H1 (cell line): Measurements from ENCODE around the gene PI4KB. TPM values are rescaled to one million over a fixed set of nuclear protein-coding genes. Genes with fewer than 3 reads are reported as not detected.

Experiments
- CTCF ChIA-PET: fragments of 300-600 bp; sonication (Branson Sonifier 250); formaldehyde crosslinking; loops from one replicate; lab custom pipeline; 2021; ENCODE audit not compliant: partially characterized antibody; lab: Charles Lee
- POLR2A ChIA-PET: fragments of 300-600 bp; sonication (Branson Sonifier 250); formaldehyde crosslinking; loops from one replicate; lab custom pipeline; 2021; ENCODE audit warnings: inconsistent platforms; ENCODE audit not compliant: partially characterized antibody; lab: Charles Lee
- DNase-seq, 2 experiments: peaks; one replicate each; pipeline versions ENCODE4 v3.0.0 to v3.0.0-alpha.2; 2010 to 2022; ENCODE audit warnings: low spot score in 2 of 2, low read depth in 1 of 2, mixed read lengths in 1 of 2
- FAIRE-seq: peaks from 2 replicates; lab custom pipeline; 2011; peaks lifted over from hg19 to GRCh38; lab: Jason Lieb, UNC
- H2AFZ ChIP-seq: 2 replicates; pipeline ENCODE4 v1.8.1; 2012; ENCODE audit warnings: low read length, inconsistent platforms
- H2AK5ac ChIP-seq: 2 replicates; pipeline ENCODE4 v1.6.1; 2013; ENCODE audit warnings: low read depth, low read length
- H2BK120ac ChIP-seq: replicated peaks from 2 replicates; pipeline ENCODE3; 2013; ENCODE audit warnings: low read depth, low read length, inconsistent platforms
- H2BK12ac ChIP-seq: 2 replicates; pipeline ENCODE4 v1.6.1; 2013; ENCODE audit warnings: low read depth, low read length
- H2BK15ac ChIP-seq: 2 replicates; pipeline ENCODE4 v1.6.1; 2013; ENCODE audit warnings: low read length
- H2BK20ac ChIP-seq: 2 replicates; pipeline ENCODE4 v1.6.1; 2013; ENCODE audit warnings: low read length
- H2BK5ac ChIP-seq: 2 replicates; pipeline ENCODE4 v1.6.1; 2013; ENCODE audit warnings: low read depth, low read length
- H3K14ac ChIP-seq: 2 replicates; pipeline ENCODE4 v1.6.1; 2013; ENCODE audit warnings: inconsistent platforms; ENCODE audit not compliant: insufficient read length
- H3K18ac ChIP-seq: 2 replicates; pipeline ENCODE4 v1.6.1; 2013; ENCODE audit warnings: low read length; ENCODE audit errors: extremely low read depth
- H3K23ac ChIP-seq: 2 replicates; pipeline ENCODE4 v1.6.1; 2013; ENCODE audit warnings: inconsistent platforms; ENCODE audit not compliant: insufficient read length
- H3K23me2 ChIP-seq: 2 replicates; pipeline ENCODE4 v1.6.1; 2013; ENCODE audit warnings: low read depth, low read length
- H3K27ac ChIP-seq: 2 replicates; pipeline ENCODE4 v1.6.1; 2011; ENCODE audit warnings: low read depth, low read length, inconsistent platforms
- H3K27me3 ChIP-seq, 4 experiments: replicated peaks in 1 of 4; 1 replicate in 1 of 4; 2 replicates in 3 of 4; pipeline versions ENCODE4 v1.6.1 to v1.8.1; 2011 to 2013; ENCODE audit warnings: low read length in 3 of 4, mild to moderate bottlenecking in 3 of 4, inconsistent platforms in 2 of 4, mixed read lengths in 2 of 4, moderate library complexity in 1 of 4; ENCODE audit not compliant: control insufficient read depth in 3 of 4, insufficient read depth in 3 of 4; ENCODE audit errors: extremely low read depth in 1 of 4
- H3K36me3 ChIP-seq, 4 experiments: 2 replicates each; pipeline versions ENCODE4 v1.6.1 to v1.8.1; 2011 to 2013; ENCODE audit warnings: mild to moderate bottlenecking in 4 of 4, low read length in 3 of 4, moderate library complexity in 2 of 4, control low read depth in 1 of 4, inconsistent platforms in 1 of 4; ENCODE audit not compliant: insufficient read depth in 4 of 4, control insufficient read depth in 2 of 4
- H3K4ac ChIP-seq: replicated peaks from 2 replicates; pipeline ENCODE3; 2013; ENCODE audit warnings: low read length, low read depth, mixed read lengths, inconsistent platforms; ENCODE audit not compliant: insufficient read length
- H3K4me1 ChIP-seq, 4 experiments: replicated peaks in 1 of 4; 1 replicate in 1 of 4; 2 replicates in 3 of 4; pipeline versions ENCODE4 v1.6.1 to v1.8.1; 2011 to 2013; ENCODE audit warnings: low read length in 3 of 4, inconsistent platforms in 2 of 4, mixed read lengths in 1 of 4; ENCODE audit not compliant: insufficient read depth in 4 of 4, control insufficient read depth in 3 of 4
- H3K4me2 ChIP-seq, 2 experiments: 2 replicates each; pipeline versions ENCODE4 v1.6.1 to v1.8.1; 2011 to 2013; ENCODE audit warnings: low read depth in 2 of 2, low read length in 2 of 2, control low read depth in 1 of 2, inconsistent platforms in 1 of 2, mild to moderate bottlenecking in 1 of 2; ENCODE audit not compliant: insufficient read depth in 1 of 2
- H3K4me3 ChIP-seq, 4 experiments: fragments of 200-600, 300-600 bp in 1 of 4; sonication (generic), shearing (Covaris generic), sonication (Bioruptor Twin) in 1 of 4; 2 replicates each; pipeline versions ENCODE4 v1.5.1 to v1.8.1; 2011 to 2016; ENCODE audit warnings: low read length in 4 of 4, low read depth in 3 of 4, control low read depth in 2 of 4, inconsistent platforms in 2 of 4, mild to moderate bottlenecking in 2 of 4, mixed read lengths in 1 of 4, moderate library complexity in 1 of 4; ENCODE audit not compliant: insufficient read depth in 2 of 4; ENCODE audit errors: extremely low read depth in 1 of 4
- H3K56ac ChIP-seq: replicated peaks from 2 replicates; pipeline ENCODE3; 2013; ENCODE audit warnings: low read depth, mild to moderate bottlenecking, mixed read lengths, low read length, inconsistent platforms; ENCODE audit not compliant: insufficient read length
- H3K79me1 ChIP-seq: 2 replicates; pipeline ENCODE4 v1.6.1; 2013; ENCODE audit warnings: low read depth, low read length, control low read depth
- H3K79me2 ChIP-seq, 2 experiments: 2 replicates each; pipeline versions ENCODE4 v1.6.1 to v1.8.1; 2012 to 2013; ENCODE audit warnings: low read length in 2 of 2, mild to moderate bottlenecking in 2 of 2, inconsistent platforms in 1 of 2; ENCODE audit not compliant: insufficient read depth in 2 of 2, control insufficient read depth in 1 of 2
- H3K9ac ChIP-seq, 4 experiments: replicated peaks in 1 of 4; 1 replicate in 1 of 4; 2 replicates in 3 of 4; pipeline versions ENCODE4 v1.6.1 to v1.8.1; 2011 to 2013; ENCODE audit warnings: low read depth in 3 of 4, low read length in 3 of 4, control low read depth in 2 of 4, mild to moderate bottlenecking in 2 of 4, moderate library complexity in 2 of 4, inconsistent platforms in 1 of 4; ENCODE audit errors: extremely low read depth in 1 of 4
- H3K9me3 ChIP-seq, 2 experiments: 2 replicates each; pipeline versions ENCODE4 v1.6.1 to v1.8.1; 2012 to 2013; ENCODE audit warnings: mild to moderate bottlenecking in 2 of 2, moderate library complexity in 2 of 2, control low read depth in 1 of 2, inconsistent platforms in 1 of 2, low read depth in 1 of 2, low read length in 1 of 2, mixed read lengths in 1 of 2; ENCODE audit not compliant: insufficient read depth in 2 of 2
- H4K20me1 ChIP-seq, 2 experiments: replicated peaks in 1 of 2; 2 replicates each; pipeline versions ENCODE3 to v1.8.1; 2011 to 2013; ENCODE audit warnings: inconsistent platforms in 2 of 2, low read length in 2 of 2, mild to moderate bottlenecking in 1 of 2; ENCODE audit not compliant: insufficient read depth in 2 of 2, control insufficient read depth in 1 of 2
- H4K5ac ChIP-seq: 2 replicates; pipeline ENCODE4 v1.6.1; 2013; ENCODE audit warnings: low read length, low read depth, mixed read lengths, inconsistent platforms; ENCODE audit not compliant: insufficient read length
- H4K8ac ChIP-seq: 2 replicates; pipeline ENCODE4 v1.8.0; 2013; ENCODE audit warnings: mild to moderate bottlenecking, moderate library complexity, low read length, inconsistent platforms; ENCODE audit not compliant: insufficient read depth; ENCODE audit errors: extremely low read depth
- H4K91ac ChIP-seq: replicated peaks from 2 replicates; pipeline ENCODE3; 2013; ENCODE audit warnings: low read length, mixed read lengths, inconsistent platforms; ENCODE audit not compliant: insufficient read length
- KDM1A ChIP-seq: fragments of 200-600, 300-600 bp; sonication (generic); IDR thresholded peaks from 2 replicates; pipeline ENCODE4 v1.7.1; 2016; ENCODE audit warnings: mild to moderate bottlenecking, low read length, borderline replicate concordance
- RAD21 ChIP-seq, 2 experiments: IDR thresholded peaks in 1 of 2; conservative IDR thresholded peaks in 1 of 2; 2 replicates each; pipeline ENCODE4 v1.6.1; 2011; ENCODE audit warnings: low read depth in 2 of 2, low read length in 2 of 2, improper control_type of control experiment in 1 of 2, inconsistent platforms in 1 of 2, mild to moderate bottlenecking in 1 of 2, moderate library complexity in 1 of 2
- WGBS, 2 experiments: shearing (Covaris generic) in 1 of 2; methylation state at CpG; one replicate each; pipeline versions ENCODE4 v1.1.6 to v1.1.7; 2013 to 2015; ENCODE audit warnings: low lambda C conversion rate in 2 of 2, mixed read lengths in 2 of 2, inconsistent platforms in 1 of 2, low coverage in 1 of 2, missing lambda C conversion rate in 1 of 2; ENCODE audit not compliant: insufficient replicate concordance in 2 of 2, insufficient coverage in 1 of 2, insufficient read length in 1 of 2; ENCODE audit errors: extremely low coverage in 1 of 2, missing lambda C conversion rate in 1 of 2; 5-methylcytosine and 5-hydroxymethylcytosine counted together
- polyA plus RNA-seq, 7 experiments: library from polyadenylated mRNA; depleted of rRNA in 3 of 7; stranded (reverse) in 5 of 7; unstranded in 2 of 7; fragments of >200 nt in 5 of 7; fragments of 200-250 nt in 2 of 7; gene quantifications; 1 replicate in 5 of 7; 2 replicates in 1 of 7; 4 replicates in 1 of 7; pipeline versions ENCODE4 v1.2.1 to v1.2.3, GENCODE V29; 2011 to 2013; ENCODE audit warnings: missing spikeins in 2 of 7, mixed read lengths in 2 of 7
- total RNA-seq: library from RNA; stranded (reverse); fragmentation: NEBNext Ultra II Directional; extraction: Animal tissue kit (Norgen Biotek cat#: 25700); gene quantifications from 2 replicates; pipeline ENCODE4 v1.2.1, GENCODE V29; 2021

PI4KB gene
- total and polyA plus RNA-seq, 2 of the 8 experiments (the other 6 are each of a cell fraction or from before 2014, with no cell fraction given): 30.1 to 37.1 TPM

- no peak for FAIRE-seq
- CTCF ChIA-PET: interaction anchor here (0.8 to 11.6 kb wide), 10 partner anchors 9 to 122 kb away, joined by 3 to 129 read pairs (median 4); no protein-coding TSS in a partner anchor
Observed at GRCh38 chr1:151312411-151312810, 14.8 kb downstream of the PI4KB start.

More at GRCh38 chr1:151312411-151312810, 14.8 kb downstream of the PI4KB start:
- H2BK15ac ChIP-seq: no peak overlapping the region
- no peak overlapping the region for H3K56ac ChIP-seq
- no peaks in the 10 kb centered on the region for H3K9me3 ChIP-seq
- 0 out of 7 replicates have a peak, but pooled peaks cover 0 to 3% (median 0%) of the 10 kb centered on the region in 4 experiments for H3K4me1 ChIP-seq
- H4K20me1 ChIP-seq: peaks cover 0 to 3% of the 10 kb centered on the region in 2 experiments
- H4K5ac ChIP-seq: no peak overlapping the region
- no peaks in the 10 kb centered on the region for H3K79me1 ChIP-seq
- H4K91ac ChIP-seq: no peak overlapping the region
- H3K9ac ChIP-seq: no peak overlapping the region
- H2BK12ac ChIP-seq: no peak overlapping the region
- no peaks in the 10 kb centered on the region for H3K27me3 ChIP-seq
- H2BK120ac ChIP-seq: no peak overlapping the region
- no peak overlapping the region for H4K8ac ChIP-seq
- peaks cover 2 to 26% (median 13%) of the 10 kb centered on the region in 4 experiments; a peak in 5 of 8 replicates for H3K36me3 ChIP-seq
- 94% methylated on average over 4 of the region's 4 CpGs; no CpG with 5 or more reads in 1 of the 2 experiments for whole genome bisulfite sequencing, 2 experiments
- no peak overlapping the region for H3K14ac ChIP-seq
- no peak overlapping the region for H3K4ac ChIP-seq
- TF ChIP-seq RAD21 (IDR thresholded peaks at IDR 0.05 in 1 of 2, conservative IDR thresholded peaks at IDR 0.05 in 1 of 2; ENCODE audit: low read depth in 2 of 2, low read length in 2 of 2) (no peak), KDM1A (no peak)
- no peak overlapping the region for H2AFZ ChIP-seq
- H3K79me2 ChIP-seq: no peaks in the 10 kb centered on the region
- POLR2A ChIA-PET: interaction anchor here (1.1 to 3.9 kb wide), 10 partner anchors 8 to 31 kb away, joined by 3 to 20 read pairs (median 8); partner anchors contain the start of genes PI4KB and ZNF687
- no peak overlapping the region for H2BK20ac ChIP-seq
- H2BK5ac ChIP-seq: no peak overlapping the region
- H3K27ac ChIP-seq: no peak overlapping the region
- no peak overlapping the region for H3K23ac ChIP-seq
- no peak overlapping the region for H2AK5ac ChIP-seq
- no peak for DNase-seq
- H3K4me3 ChIP-seq: no peak overlapping the region
- H3K18ac ChIP-seq: no peak overlapping the region
- H3K23me2 ChIP-seq: no peaks in the 10 kb centered on the region
- H3K4me2 ChIP-seq: no peak overlapping the region
